Neural progenitor cell (in vitro differentiated cells): Measurements from ENCODE around the gene LARGE1.

Experiments
- CTCF ChIP-seq: fragments of 200-600 bp; sonication (generic); IDR thresholded peaks from 2 replicates; pipeline ENCODE4 v1.5.1; 2017; ENCODE audit warnings: antibody characterized with exemption, mild to moderate bottlenecking
- EZH2 ChIP-seq: fragments of 200-600 bp; sonication (generic); IDR thresholded peaks from 2 replicates; pipeline ENCODE4 v1.6.1; 2017; ENCODE audit warnings: antibody characterized with exemption, mild to moderate bottlenecking, moderate library complexity

- TF ChIP-seq CTCF (no peak), EZH2 (no peak)
Observed at GRCh38 chr22:33715237-33715985, 204.9 kb downstream of the LARGE1 start.
